HFFc6 (cell line): ENCODE measurements around the gene SUPV3L1. TPM values are rescaled to one million over a fixed set of nuclear protein-coding genes. Genes with fewer than 3 reads are reported as not detected.

Experiments used
- DNase-seq: peaks from one replicate; pipeline ENCODE4 v3.0.0-alpha.2; 2018
- H3K27ac Mint-ChIP-seq: 2 replicates; pipeline ENCODE4 v1.8.0; 2020; ENCODE audit warnings: mild to moderate bottlenecking, mixed read lengths
- H3K27me3 Mint-ChIP-seq: 2 replicates; pipeline ENCODE4 v1.8.0; 2021; ENCODE audit warnings: mild to moderate bottlenecking, moderate library complexity, mixed read lengths; ENCODE audit not compliant: insufficient read depth
- H3K36me3 Mint-ChIP-seq: 2 replicates; pipeline ENCODE4 v1.8.0; 2021; ENCODE audit warnings: low read depth, mixed read lengths
- H3K4me1 Mint-ChIP-seq: 2 replicates; pipeline ENCODE4 v1.8.0; 2020; ENCODE audit warnings: low read depth, mixed read lengths
- H3K4me3 Mint-ChIP-seq: 2 replicates; pipeline ENCODE4 v1.8.0; 2020; ENCODE audit warnings: mild to moderate bottlenecking, moderate library complexity, mixed read lengths
- H3K9me3 Mint-ChIP-seq: 2 replicates; pipeline ENCODE4 v1.8.0; 2020; ENCODE audit warnings: mild to moderate bottlenecking, mixed read lengths
- CTCF ChIP-seq: fragments of 200-600 bp; sonication (generic); IDR thresholded peaks from 2 replicates; pipeline ENCODE4 v1.5.0; 2021; ENCODE audit warnings: antibody characterized with exemption, mild to moderate bottlenecking
- total RNA-seq, 6 experiments: library from RNA; stranded (reverse); fragmentation: NEBNext Ultra II Directional; extraction: Animal tissue kit (Norgen Biotek cat#: 25700); gene quantifications; 2 replicates in 1 of 6; 3 replicates in 5 of 6; pipeline ENCODE4 v1.2.3, GENCODE V29; 2021

SUPV3L1 gene
- total RNA-seq, 6 experiments from 2014 or later: 26.4 to 31.0 (median 28.9) TPM

DNA sequence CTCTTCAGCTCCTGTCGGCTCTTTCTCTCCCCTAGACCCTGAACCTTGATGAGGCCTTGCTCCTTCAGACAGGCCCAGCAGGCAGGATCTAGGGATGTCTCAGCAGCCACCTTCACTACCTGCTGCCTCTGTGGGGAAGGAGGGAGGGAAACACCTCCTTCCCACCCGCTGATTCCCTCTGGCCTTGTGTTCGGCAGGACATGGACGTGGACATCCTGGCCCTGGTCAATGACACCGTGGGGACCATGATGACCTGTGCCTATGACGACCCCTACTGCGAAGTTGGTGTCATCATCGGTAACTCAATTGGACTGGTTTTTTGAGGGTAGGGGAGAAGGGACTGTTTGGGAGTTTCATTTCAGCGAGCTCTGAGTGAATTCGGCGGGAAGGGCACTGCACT, 60.4 kb downstream of the SUPV3L1 start:
- Mint-ChIP-seq H3K9me3 (no peaks in the 10 kb centered on the region), H3K4me3 (no peak overlapping the region), H3K36me3 (no peaks in the 10 kb centered on the region), H3K4me1 (peaks cover 38% of the 10 kb centered on the region), H3K27ac (peak overlapping the region; percentile 7; the same call in 1 of the 2 replicates), H3K27me3 (peaks cover 1% of the 10 kb centered on the region)
- no peak for TF ChIP-seq CTCF
- no peak for DNase-seq

DNA sequence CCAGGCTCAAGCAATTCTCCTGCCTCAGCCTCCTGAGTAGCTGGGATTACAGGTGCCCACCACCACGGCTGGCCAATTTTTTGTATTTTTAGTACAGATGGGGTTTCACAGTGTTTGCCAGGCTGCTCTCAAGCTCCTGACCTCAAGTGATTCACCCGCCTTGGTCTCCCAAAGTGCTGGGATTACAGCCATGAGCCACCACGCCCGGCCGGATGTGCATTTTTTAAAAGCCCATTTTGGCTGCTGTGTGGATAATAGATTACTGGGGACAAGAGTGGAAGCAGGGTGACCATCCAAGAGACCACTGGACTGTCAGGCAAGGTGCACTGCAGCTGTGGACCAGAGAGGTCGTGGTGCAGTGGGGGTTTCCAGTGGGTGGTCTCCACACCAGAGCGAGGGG, 61.5 kb downstream of the SUPV3L1 start:
- TF ChIP-seq CTCF: no peak
- no peaks in the 10 kb centered on the region for H3K36me3 Mint-ChIP-seq
- no peak overlapping the region; the same call in 1 of the 2 replicates for H3K4me3 Mint-ChIP-seq
- no peaks in the 10 kb centered on the region for H3K9me3 Mint-ChIP-seq
- peaks cover 38% of the 10 kb centered on the region for H3K4me1 Mint-ChIP-seq
- DNase-seq: peak; percentile 40
- H3K27ac Mint-ChIP-seq: peak overlapping the region; percentile 56; the same call in 1 of the 2 replicates
- H3K27me3 Mint-ChIP-seq: peaks cover 1% of the 10 kb centered on the region

DNA sequence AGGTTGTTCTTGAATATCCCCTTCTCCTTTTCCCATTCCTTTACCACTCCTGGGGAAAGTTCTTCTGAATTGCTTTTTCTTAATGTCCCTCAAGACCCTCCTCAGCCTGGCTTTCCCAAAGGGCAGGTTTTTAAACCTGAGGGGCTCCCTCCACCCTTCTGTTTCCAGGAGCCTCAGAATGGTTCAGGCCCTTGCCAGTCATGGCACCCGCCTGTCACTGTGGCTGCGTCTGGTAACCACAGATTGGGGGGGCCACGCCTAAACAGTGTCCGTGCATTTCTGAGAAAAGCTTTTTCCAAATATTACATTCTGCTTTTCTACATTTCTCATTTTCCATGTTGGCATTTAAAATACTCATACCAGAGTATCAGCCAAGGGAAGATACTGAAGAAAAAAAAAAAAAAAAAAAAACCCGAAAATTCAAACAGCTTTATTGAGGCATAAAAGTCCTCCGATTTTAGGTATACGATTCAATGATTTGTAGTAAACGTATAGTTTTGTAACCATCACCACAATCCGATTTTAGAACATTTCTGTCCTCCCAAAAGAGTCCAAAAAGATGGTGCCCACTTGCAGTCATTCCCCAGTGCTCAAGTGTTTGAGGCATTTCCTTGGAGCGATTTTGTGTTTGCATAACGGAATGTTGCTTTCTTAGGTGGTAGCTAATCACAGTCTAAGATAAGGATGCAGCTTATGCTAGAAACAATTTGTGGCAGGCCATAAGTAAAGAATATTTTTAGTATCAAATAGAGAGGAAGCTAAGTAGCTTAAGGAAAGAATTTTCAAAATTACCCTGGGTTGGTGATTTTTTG, 62.2 kb downstream of the SUPV3L1 start:
- DNase-seq: no peak
- peaks cover 38% of the 10 kb centered on the region for H3K4me1 Mint-ChIP-seq
- TF ChIP-seq CTCF: no peak
- H3K36me3 Mint-ChIP-seq: no peaks in the 10 kb centered on the region
- H3K4me3 Mint-ChIP-seq: no peak overlapping the region; the same call in 1 of the 2 replicates
- no peak overlapping the region for H3K27ac Mint-ChIP-seq
- H3K9me3 Mint-ChIP-seq: no peaks in the 10 kb centered on the region
- H3K27me3 Mint-ChIP-seq: peaks cover 1% of the 10 kb centered on the region

DNA sequence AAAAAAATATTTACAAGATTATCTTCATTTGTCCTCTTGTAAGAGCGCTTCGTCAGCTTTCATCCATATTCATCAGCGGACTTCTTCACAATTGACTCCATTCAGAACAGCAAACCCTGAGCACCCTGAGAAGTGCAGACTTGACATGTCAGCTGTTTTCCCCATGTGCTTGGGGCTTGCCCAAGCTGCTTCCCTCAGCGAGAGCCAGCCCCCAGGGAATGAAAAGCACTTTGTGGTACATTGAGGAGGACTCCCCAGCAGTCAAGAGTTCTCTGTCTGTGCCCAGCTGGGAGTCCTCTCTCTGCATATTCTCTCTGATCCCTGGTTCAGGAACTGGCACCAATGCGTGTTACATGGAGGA, 62.8 kb downstream of the SUPV3L1 start:
- Mint-ChIP-seq H3K27ac (no peak overlapping the region), H3K4me1 (peaks cover 38% of the 10 kb centered on the region), H3K9me3 (no peaks in the 10 kb centered on the region), H3K27me3 (peaks cover 5% of the 10 kb centered on the region), H3K4me3 (no peak overlapping the region), H3K36me3 (no peaks in the 10 kb centered on the region)
- no peak for DNase-seq
- TF ChIP-seq CTCF: no peak

GRCh38 chr10:69243817-69244216, 63.8 kb downstream of the SUPV3L1 start:
- peaks cover 6% of the 10 kb centered on the region for H3K27me3 Mint-ChIP-seq
- no peak overlapping the region for H3K27ac Mint-ChIP-seq
- no peak for DNase-seq
- no peaks in the 10 kb centered on the region for H3K9me3 Mint-ChIP-seq
- peaks cover 36% of the 10 kb centered on the region for H3K4me1 Mint-ChIP-seq
- H3K4me3 Mint-ChIP-seq: no peak overlapping the region
- H3K36me3 Mint-ChIP-seq: no peaks in the 10 kb centered on the region
- no peak for TF ChIP-seq CTCF
